NCI-H526 treated with DMSO at 0.1 percent for 48 hours (cell line): ENCODE measurements around the gene EEF2K.

Source experiments
- DNase-seq: peaks from one replicate; lab custom pipeline; 2025; lab: John Stamatoyannopoulos, UW

EEF2K gene

GRCh38 chr16:22337045-22337444, 131.0 kb downstream of the EEF2K start:
- no peak for DNase-seq

GRCh38 chr16:22337849-22338635, 132.0 kb downstream of the EEF2K start:
- no peak for DNase-seq
